ENCODE results near the gene PLA2R1.

Gene PLA2R1

DNA sequence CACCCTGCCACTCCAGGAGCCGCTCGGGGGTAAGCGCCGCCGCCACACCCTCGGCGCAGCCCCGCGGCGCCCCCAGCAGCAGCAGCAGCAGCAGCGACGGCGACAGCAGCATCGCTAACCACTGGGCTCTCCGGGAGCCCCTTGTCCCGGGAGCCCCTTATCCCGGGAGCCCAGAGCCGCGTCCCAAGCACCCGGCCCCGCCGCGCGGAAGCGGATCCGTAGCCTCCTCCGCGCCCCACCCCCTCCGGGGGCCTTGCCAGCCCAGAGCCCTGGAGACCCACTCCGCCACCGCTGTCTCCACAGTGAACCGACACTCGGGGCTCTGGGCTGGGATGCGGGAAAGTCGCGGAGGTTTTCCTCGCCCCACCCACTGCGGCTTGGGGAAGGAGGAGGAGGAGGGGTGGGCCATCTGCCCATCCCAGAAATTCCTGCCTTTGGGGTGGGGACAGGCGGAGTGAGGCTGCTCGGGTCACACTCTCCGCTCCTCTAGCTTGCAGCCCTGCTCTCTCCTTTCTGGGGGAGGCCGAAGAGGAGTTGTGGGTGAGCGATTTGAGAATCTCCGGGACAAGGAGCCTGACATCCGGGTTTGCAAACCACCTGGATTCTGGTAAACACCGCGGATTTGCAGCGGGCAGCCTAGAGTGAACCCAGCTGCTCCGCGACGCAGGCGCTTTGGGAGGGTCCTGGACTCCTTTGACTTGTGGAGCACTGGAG, at the start of gene PLA2R1:
Gene PLA2R1 (minus strand): TSS at position 324 of the 714 bp plus-strand sequence. CDS start 212 bp downstream, at position 112.
- DNase-seq, result no peak

DNA sequence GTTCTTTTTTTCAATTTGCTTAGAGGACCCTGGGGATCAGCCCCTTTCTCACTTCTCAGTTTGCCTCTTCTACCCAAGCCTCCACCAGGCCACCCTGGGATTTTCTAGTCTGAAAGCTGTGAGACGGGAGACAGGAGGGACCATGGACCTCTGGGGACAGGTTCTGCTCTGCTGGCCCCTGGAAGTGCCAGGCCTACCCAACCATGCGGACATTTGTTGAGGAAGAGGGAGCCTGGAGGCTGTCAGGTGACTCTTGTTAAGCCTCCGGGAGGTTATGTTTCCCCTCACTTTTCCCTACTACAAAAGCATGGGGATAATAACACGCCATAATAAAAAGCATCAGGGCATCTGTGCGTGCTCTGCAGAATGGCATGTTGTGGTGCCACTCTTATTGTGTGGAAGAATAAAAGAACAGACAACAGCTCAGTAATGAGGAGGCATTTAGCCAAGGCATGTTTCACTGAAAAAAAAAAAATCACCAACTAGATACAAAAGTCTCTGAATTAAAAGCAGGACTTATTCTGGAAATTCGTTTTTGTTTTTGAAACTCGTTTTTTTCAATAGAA, 48.3 kb upstream of the PLA2R1 start:
- no peak for DNase-seq

DNA sequence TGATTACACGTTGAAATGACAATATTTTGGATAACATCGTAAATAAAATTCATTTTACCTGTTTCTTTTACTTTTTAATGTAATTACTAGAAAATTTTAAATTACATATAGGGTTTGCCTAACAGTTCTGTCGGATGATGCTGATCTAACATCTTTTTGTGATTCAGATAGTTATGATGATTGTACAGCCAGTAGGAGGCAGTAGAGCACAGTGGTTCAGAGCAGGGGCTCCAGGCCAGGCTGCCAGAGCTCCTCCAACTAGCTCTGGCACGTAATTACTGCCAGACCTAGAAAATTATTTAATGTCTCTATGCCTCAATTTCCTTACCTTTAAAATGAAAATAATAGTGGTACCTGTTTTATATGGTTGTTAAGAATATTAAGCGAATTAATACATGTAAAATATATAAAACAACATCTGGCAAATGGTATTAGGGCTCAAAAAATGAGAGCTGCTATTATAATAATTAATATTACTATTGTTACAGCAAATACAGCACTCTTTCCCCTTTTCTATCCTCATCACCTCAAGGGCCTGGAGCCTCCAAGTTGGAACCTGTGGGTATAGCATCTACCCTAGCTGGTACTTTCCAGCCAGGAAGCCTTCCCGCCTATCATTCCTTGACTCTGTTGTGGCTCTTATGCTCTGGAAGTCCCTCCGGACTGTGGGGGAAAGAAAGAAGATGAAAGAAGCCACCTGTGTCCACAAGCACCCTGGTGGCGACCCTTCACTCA, 47.7 kb upstream of the PLA2R1 start:
- peak; percentile 94 to 96 for DNase-seq

DNA sequence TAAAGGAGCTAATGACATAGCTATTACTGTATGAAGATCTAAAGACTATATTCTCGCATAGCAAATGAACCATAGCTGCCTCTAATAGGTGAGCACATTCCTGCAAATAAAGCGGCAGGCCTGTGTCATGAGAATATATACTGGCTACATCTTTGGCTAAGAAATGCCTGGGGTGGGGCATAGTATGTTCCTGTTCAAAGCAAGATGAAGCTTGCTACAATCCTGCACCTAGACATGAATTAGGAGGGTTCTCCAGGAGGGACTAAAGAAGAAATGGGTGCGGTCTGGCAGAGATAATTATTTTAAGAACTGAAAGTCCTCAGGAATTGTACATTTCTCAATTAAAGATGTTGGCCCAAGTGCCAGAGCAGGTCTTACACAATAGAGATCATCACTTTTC, 46.8 kb upstream of the PLA2R1 start:
- DNase-seq, result no peak

DNA sequence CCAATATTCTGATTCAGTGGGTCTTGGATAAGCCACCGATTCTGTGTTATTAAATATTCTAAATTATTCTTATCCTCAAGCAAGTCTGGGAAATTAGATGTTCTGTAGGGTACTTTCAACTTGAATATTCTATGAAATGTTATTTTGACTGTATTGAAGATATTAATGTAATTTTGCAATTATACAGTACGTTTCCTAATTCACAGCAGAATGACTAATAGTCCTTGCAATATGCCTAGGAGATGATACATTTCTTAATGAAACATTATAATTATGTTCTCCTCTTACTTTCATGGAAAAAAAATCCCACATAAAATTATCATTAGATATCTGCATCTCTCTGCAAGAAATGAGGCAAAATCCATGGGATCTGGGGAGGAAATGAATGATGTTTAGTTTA, 46.2 kb upstream of the PLA2R1 start:
- no peak for DNase-seq

DNA sequence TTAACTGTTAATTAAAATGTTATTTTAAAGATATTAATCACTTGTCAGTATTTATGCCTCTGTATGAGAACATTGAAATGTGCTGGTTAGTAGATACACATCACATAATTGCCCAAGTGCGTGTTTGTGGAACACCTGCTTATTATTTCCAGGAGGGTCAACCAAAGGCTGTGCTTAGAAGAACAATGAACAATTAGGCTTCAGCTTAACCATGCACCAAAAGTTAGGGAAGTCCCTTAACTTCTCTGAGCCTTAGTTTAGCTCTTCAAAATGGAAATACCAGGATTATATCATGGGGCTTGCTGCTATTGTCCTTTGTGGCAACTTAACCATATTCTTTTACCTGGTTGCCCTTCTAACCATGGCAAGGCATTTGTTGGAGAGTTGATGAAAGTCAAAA, 43.0 kb upstream of the PLA2R1 start:
- DNase-seq, result no peak

DNA sequence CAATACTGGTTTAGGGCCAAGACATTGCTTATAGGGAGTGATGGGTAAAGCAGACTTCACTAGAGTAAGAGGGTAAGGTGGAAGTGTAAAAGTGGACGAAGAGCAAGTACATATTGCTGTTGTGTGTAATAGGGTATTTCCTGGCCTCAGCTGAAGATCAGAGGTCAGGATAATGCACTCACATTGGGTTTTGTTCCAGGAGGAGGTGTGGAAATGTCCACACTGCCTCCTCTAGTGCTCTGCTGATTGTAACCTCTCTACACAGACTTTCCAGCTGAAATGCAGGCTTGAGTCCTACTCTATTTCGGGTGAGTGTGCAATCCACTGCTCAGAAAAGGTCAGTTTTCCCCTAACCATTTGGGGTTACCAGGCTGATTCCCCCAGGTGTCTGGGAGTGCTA, 41.7 kb upstream of the PLA2R1 start:
- DNase-seq, result no peak

DNA sequence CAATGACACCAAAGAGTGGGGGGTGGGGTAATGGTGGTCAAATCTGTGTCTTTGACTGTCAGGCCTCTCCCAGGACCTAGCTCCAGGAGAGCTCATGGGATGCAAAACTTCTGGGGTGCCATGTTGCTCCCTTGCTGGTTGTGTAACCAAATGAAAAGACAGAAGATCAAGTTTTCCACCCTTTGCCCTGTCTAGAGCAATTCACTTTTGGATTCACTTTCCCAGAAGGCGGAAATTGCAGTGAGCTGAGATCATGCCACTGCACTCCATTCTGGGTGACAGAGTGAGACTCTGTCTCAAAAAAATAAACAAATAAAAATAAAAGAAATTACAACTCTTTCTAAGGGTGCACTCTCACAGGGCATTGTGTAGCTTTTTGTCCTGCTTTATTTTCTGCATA, 34.9 kb upstream of the PLA2R1 start:
- DNase-seq, result no peak

DNA sequence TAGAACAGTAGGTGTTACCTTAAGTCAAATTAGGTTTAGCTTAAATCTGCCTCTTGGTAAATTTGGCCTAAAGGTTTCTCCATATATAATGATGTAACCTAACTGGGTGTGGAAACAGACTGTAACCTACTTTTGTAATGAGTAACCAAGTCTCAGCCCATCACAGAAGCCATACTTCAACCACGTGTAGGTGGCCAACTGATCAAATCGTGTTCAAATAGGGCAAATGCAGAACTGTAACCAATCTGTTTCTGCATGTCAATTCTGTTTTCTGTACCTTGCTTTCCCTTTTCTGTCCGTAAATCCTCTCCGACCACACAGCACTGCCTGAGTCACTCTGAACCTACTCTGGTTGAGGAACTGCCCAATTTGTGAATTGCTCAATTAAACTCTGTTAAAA, 34.0 kb upstream of the PLA2R1 start:
- no peak for DNase-seq

DNA sequence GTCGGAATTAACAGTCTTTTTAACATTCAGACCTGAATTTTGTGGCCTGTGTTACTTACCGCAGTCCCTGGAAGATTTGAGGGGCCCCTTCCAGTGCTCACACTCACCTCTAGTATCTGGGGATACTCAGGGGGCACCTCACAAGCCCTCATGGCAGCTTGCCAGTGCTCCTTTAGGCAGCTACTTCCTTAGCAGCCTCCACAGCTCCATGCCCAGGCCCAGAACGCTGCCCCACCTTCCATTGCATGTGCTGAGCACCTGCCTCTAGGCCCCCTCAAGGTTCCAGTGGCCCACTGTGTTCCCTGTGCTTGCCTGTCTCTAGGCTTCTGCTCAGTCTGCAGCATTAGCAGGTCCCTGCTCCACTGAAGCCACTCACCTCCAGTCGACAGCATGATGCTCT, 30.0 kb upstream of the PLA2R1 start:
- no peak for DNase-seq

DNA sequence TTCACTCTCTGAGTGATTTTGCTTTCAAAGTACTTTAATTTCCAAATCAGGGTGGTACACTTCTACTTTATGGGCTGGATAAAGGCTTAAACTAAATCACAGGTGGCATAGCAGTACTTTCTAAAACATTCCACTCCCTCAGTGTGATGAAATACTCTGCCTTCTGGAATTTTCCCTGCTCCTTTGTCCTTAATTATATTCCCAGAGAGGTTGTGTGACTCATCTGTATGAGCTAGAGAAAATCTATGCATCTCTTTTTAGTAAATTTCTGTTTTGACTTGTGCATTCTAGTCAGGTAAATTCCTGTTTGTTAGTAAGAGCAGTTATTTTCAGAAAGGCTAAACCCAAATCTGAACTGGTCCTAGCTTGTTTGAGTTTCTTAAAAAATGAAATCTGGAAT, 29.0 kb upstream of the PLA2R1 start:
- DNase-seq, result no peak

DNA sequence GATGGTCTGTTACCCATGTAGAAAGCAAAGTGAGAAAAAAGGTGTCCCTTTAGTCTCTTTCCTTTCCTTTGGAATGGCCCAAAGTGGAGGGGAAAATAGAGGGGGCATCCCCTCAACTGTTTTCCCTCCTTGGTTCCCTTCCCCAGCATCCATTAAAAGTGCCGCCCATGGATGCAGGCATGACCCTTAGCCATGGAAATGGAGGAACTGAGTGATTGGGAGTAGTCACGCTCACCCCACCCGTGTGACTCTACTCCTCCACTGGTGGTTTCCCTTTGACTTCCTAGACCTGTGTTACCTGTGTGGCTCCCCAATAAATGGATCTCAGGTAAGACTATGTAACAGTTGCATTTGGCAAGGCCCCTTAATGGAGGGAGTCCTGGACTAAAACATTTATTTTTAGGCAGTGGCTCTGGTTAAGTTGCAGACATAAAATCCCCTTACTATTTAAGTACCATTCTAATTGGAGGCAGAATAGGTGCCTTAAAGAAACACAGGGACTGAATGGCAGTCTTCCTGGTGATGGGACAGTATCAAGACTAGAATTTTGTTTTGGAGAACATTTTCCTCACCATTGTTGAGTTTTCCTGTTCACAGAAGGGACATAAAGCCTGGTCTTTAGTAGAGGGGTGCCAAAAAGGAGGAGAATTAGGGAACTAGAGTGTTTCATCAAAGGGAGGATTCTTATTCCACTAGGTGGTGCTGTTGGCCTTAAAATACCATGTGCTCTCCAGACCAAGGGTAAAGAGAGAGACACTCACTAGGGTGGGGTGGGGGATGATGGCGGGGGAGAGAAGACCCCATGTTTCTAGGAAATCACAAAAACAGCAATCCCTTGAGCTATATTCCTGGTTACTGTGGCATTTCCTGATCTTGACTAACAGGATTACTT, 25.7 kb upstream of the PLA2R1 start:
- peak; percentile 19 to 45 for DNase-seq

DNA sequence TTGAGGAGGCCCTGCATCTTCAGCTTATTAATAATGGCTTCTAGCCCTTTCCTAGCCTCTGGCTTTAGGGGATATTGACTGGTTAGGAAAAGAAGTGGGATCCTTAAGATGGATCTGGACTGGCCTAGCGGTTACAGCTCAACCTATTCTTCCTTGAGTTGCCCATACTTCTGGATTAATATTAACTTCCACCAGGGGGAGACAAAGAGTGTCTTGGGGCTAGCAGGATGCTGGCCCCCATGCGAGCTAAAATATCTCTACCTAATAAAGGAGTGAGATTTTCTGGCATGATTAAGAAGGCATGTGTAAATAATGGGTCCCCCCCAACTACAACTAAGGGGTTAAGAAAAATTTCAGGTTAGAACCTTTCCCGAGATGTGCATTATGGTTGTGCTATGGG, 23.2 kb upstream of the PLA2R1 start:
- DNase-seq, result no peak

DNA sequence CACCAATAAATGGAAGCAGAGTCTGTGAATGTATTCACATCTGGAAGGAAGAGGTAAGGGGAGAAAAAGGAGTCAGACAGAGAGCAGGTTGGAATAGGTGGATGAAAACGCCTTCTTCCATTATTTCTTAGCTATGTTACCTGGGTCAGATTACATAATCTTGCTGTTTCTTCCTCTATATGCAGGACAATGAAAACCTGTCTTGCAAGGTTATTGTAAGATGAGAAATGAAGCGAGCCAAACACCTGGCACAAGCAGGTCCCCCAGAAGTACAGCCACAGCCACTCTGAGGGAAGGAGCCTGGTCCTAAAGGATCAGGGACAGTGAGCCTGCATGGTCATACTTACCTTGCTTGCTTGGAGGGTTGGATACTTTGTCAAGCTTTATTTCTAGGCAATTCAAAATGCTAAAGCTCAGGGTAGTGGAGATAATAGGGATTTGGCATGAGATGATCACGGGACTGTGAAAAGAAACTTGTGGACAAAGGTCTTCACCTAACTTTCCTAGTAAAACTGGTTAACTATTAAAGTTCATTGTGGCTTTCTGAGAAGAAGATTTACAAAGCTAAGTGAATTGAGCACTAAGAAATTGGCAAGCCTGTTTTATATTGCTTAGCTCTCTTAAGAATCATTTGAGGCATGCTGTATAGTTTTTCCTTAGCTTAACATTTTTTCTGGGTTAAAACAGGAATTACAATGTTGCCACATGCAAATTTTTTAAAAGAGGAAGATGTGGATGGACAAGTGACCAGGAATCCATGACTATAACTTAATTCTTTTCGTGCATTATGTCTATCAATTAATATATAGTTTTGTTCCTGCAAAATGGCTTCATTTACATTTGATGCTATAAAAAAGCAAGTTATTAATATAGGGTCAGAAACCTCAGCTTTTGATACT, 15.7 kb upstream of the PLA2R1 start:
- no peak for DNase-seq

DNA sequence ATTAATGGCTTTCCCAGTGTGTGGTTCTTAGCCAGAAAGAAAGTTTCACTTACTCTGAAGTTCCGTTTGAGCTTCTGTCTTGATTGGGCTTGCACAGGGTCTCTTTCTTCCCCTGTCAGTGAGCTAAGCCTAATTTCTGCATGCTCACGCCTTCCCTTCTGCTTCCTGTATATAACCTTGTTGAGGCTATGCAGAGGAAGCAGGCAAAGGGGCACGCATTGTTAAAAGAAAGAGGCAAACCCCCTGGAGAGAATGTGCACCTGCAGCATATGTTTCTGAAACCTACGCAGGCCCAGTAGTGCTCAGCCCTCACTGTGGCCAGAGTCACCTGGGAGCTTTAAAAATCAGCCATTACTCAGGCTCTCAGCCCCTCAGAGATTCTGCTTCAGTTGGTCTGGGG, 14.5 kb upstream of the PLA2R1 start:
- peak; percentile 94 for DNase-seq

DNA sequence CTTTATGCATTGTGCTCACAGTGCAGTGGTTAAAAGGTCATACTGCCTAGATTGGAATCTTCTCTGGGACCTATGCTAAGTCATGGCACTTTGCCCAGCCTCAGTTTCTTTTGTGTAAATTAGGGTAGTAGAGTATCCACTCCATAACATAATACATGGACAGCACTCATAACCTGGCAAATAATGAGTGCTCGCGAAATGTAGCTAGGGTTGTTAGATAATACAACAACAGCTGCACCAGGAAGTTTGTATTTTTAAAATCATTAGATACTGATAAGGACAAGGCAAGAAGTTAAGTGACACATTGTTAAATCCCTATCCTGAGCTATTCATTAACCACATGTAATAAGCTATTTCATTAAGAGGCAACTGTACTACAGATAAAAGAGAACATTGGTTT, 13.8 kb upstream of the PLA2R1 start:
- no peak for DNase-seq

DNA sequence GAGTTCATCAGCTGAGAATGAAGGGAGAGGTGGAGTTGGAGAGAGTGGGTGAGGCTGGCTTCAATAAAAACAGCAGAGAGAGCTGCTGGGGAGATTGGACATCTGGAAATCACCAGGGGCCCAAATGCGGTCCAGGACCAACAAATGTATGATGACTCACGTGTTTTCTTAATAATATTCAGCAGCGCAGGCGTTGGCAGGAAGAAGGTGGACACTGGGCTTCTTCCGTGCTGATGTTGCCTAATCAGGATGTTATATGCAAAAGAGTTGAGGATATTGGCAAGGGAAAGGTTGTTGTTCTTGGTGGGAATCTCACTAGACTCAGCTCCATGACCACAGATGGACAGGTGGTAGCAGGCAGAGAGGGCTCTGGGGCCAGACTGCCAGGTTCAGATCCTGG, 12.8 kb upstream of the PLA2R1 start:
- no peak for DNase-seq

DNA sequence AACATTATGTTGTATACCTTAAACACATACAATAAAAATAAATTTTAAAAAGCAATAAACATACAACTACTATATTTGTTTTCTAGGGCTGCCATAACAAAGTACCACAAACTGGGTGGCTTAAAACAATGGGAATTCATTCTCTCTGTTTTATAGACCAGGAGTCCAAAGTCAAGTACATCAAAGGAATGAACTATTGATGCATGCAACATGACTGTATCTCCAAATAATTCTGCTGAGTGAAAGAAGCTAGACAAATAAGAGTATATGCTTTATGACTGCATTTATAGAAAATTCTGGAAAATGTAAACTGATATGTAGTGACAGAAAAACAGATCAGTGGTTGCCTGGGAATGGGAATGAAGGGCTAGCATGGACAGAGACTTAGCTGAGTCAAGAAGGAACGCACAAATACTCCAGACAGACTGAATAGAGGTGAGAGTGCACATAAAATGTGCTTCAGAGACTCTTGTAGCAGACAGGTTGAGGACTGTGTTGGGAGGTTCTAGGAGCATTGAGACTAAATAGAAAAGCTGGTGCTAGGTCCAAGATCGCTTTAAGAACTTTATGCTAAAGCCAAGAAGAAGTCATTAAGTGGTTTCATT, 11.0 kb upstream of the PLA2R1 start:
- DNase-seq, result no peak

DNA sequence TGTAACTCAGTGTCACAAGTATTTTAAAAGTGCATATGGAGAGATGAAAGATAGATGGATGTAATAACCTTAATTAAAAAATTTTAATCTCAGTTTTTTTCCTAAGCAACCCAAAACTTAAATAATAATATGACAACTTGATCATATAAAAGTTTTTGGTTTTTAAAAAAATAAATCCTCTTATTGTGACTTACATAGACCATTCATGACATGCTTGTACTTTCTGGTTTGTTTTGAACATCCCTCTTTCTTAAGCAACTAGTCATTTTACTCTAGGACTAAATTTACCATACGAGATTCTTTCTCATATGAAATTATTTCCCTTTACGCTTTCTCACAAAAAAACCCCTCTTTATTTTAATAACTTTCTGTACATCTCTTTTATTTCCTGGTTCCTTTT, 6.5 kb upstream of the PLA2R1 start:
- DNase-seq, result peak in 1 of 2 experiments; percentile 30

DNA sequence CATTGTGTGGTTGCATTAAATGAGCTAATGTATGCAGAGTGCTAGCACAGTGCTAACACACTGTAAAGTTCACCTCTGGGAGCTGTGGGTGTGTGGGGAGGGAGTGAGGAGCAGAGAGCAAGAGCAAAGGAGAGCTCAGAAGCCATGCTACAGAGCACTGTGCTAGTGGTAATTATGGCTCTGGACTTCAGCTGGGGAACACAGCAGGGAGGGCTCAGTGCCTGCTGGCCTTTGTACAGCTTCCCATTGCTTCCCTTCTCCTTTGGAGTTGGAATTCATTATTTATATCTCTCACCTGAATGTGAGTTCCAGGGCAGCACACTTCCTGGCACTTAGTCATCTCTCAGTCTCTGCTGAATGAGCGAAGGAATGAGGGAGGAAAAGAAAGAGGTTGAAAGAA, 2.5 kb upstream of the PLA2R1 start:
- no peak for DNase-seq

DNA sequence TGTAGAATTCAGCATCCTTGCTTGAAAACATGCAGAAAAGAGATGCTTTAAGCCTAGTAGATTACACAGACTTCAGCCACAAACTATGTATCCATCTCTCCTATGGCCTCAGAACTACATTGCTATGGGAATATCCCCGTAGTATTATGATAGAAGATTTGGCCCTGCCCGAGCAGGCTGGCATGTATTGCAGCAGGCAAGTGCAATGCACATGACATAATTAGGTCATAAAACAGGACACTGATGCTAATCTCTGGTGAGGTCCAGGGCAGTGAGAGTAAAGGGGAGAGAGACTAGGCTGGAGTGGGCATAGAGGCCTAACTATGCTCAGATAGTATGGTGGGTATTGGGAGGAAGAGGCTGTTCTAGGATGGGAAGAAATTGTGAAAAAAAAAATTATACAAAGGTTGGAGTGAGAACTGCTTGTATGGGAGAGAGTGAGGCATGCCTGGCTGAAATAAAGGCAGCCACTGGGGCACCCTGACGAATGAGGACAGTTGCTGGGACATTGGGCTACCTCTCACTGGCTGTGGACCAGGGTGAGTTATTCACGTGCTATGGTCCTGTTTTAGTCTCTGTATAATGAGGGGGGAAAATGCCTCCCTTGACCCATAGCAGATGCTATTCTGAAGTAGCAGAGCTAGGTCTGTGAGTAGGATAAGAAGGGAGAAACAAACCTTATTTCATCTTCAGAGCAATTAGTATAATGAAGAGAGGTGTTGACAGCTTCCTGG, 1.6 kb upstream of the PLA2R1 start:
- DNase-seq, result no peak

Data from Kasumi-1 (cell line).